HEK293T (cell line): ENCODE data around the gene ZCCHC24.

Source experiments
- ELF4 ChIP-seq: fragments of 450-650 bp; IDR thresholded peaks from 2 replicates; pipeline ENCODE4 v1.6.1; 2017; ENCODE audit warnings: antibody characterized with exemption
- FOXA1 ChIP-seq: fragments of 450-650 bp; IDR thresholded peaks from 2 replicates; pipeline ENCODE4 v1.6.1; 2016; ENCODE audit warnings: mild to moderate bottlenecking
- SP1 ChIP-seq: fragments of 450-650 bp; IDR thresholded peaks from 2 replicates; pipeline ENCODE4 v1.6.1; 2017
- ZNF384 ChIP-seq: fragments of 450-650 bp; IDR thresholded peaks from 2 replicates; pipeline ENCODE4 v1.6.1; 2016
- TF ChIP-seq, protein P1 (sequence below): fragments of 450-650 bp; IDR thresholded peaks from 2 replicates; pipeline ENCODE4 v1.6.1; 2016

DNA sequence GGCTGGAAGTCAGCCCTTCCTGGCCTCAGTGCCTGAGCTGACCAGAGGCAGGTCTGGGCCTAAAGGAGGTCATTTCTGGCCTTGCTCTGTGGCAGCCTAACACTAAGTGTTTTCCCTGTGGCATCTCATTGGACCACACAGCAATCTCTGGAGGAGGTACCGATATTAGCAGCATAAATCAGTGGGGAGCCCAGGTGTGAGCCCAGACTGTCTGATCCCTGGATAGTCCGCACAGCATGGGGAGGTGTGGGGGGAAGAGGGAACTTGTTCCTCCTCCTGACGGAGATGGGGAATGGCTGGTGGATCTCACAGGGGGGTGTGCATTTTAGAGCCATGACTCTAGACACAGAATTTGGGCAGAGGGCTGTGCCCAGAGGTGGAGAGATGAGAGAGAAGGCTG lies 109.1 kb downstream of the ZCCHC24 start:
- TF ChIP-seq SP1 (no peak), ELF4 (no peak), ZNF384 (no peak), FOXA1 (no peak)
- TF ChIP-seq, protein P1, sequence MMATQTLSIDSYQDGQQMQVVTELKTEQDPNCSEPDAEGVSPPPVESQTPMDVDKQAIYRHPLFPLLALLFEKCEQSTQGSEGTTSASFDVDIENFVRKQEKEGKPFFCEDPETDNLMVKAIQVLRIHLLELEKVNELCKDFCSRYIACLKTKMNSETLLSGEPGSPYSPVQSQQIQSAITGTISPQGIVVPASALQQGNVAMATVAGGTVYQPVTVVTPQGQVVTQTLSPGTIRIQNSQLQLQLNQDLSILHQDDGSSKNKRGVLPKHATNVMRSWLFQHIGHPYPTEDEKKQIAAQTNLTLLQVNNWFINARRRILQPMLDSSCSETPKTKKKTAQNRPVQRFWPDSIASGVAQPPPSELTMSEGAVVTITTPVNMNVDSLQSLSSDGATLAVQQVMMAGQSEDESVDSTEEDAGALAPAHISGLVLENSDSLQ: no peak
